HG03103 (cell line): Measurements from ENCODE around the gene MYH3.
"Not testable (repeated sequence)": the region's sequence is repeated elsewhere in the genome, so short reads cannot be mapped to it uniquely, and the experiment has no call there.

ENCODE experiments used
- ATAC-seq: cut with Tn5 transposase; IDR thresholded peaks from one replicate; pipeline ENCODE4 v1.9.1; 2021; ENCODE audit warnings: low read depth; ENCODE audit not compliant: unreplicated experiment

The MYH3 gene

GRCh38 chr17:10657148-10657547, at the start of gene MYH3:
Gene MYH3 (minus strand): TSS chr17:10657309. CDS start chr17:10655064, 2,245 bp downstream.
- no peak for ATAC-seq

- no peak for ATAC-seq
Measured at GRCh38 chr17:10705727-10706126, 48.6 kb upstream of the MYH3 start.

- no peak for ATAC-seq
Measured at GRCh38 chr17:10702574-10702973, 45.5 kb upstream of the MYH3 start.

- ATAC-seq: no peak
Measured at GRCh38 chr17:10699856-10700255, 42.7 kb upstream of the MYH3 start.

- ATAC-seq: no peak
Measured at GRCh38 chr17:10698096-10698818, 41.1 kb upstream of the MYH3 start.

- peak; percentile 97 for ATAC-seq
Measured at GRCh38 chr17:10697092-10698081, 40.3 kb upstream of the MYH3 start, which contains the start of the genes ADPRM and SCO1. Gene ADPRM (plus strand): TSS chr17:10697594. CDS start chr17:10704927, 7,333 bp downstream. Gene SCO1 (minus strand): TSS chr17:10697533. CDS start chr17:10697507, 26 bp downstream.

- ATAC-seq: not testable (repeated sequence)
Measured at GRCh38 chr17:10695875-10696407, 38.8 kb upstream of the MYH3 start.

GRCh38 chr17:10687499-10687898, 30.4 kb upstream of the MYH3 start:
- no peak for ATAC-seq

- no peak for ATAC-seq
Measured at GRCh38 chr17:10683853-10684252, 26.7 kb upstream of the MYH3 start.

GRCh38 chr17:10681866-10682446, 24.8 kb upstream of the MYH3 start:
- ATAC-seq: no peak

- ATAC-seq: no peak
Measured at GRCh38 chr17:10674704-10675103, 17.6 kb upstream of the MYH3 start.

- no peak for ATAC-seq
Measured at GRCh38 chr17:10673312-10673711, 16.2 kb upstream of the MYH3 start.

GRCh38 chr17:10668775-10669174, 11.7 kb upstream of the MYH3 start:
- no peak for ATAC-seq

- ATAC-seq: no peak
Measured at GRCh38 chr17:10666906-10667305, 9.8 kb upstream of the MYH3 start.

GRCh38 chr17:10664571-10664970, 7.5 kb upstream of the MYH3 start:
- ATAC-seq: no peak

GRCh38 chr17:10663231-10663630, 6.1 kb upstream of the MYH3 start:
- no peak for ATAC-seq

- no peak for ATAC-seq
Measured at GRCh38 chr17:10661437-10661836, 4.3 kb upstream of the MYH3 start.

GRCh38 chr17:10657879-10658278, 770 bp upstream of the MYH3 start:
- ATAC-seq: no peak

- no peak for ATAC-seq
Measured at GRCh38 chr17:10653987-10654386, 3.1 kb downstream of the MYH3 start.

GRCh38 chr17:10652984-10653659, 4.0 kb downstream of the MYH3 start:
- no peak for ATAC-seq
